Measurements from ENCODE around the gene SIX5.
"Not testable (repeated sequence)": the region's sequence is repeated elsewhere in the genome, so short reads cannot be mapped to it uniquely, and the experiment has no call there.

SIX5 gene

GRCh38 chr19:45768984-45769782 lies at the start of gene SIX5:
Gene SIX5, minus strand, starts transcription at chr19:45769252. Its CDS starts 408 bp downstream, at chr19:45768844.
- DNase-seq = peak; percentile 75

GRCh38 chr19:45817725-45818301 lies 48.8 kb upstream of the SIX5 start:
- DNase-seq = no peak

- DNase-seq = peak; percentile 70
These were observed 48.1 kb upstream of the SIX5 start for GRCh38 chr19:45817010-45817724.

DNA sequence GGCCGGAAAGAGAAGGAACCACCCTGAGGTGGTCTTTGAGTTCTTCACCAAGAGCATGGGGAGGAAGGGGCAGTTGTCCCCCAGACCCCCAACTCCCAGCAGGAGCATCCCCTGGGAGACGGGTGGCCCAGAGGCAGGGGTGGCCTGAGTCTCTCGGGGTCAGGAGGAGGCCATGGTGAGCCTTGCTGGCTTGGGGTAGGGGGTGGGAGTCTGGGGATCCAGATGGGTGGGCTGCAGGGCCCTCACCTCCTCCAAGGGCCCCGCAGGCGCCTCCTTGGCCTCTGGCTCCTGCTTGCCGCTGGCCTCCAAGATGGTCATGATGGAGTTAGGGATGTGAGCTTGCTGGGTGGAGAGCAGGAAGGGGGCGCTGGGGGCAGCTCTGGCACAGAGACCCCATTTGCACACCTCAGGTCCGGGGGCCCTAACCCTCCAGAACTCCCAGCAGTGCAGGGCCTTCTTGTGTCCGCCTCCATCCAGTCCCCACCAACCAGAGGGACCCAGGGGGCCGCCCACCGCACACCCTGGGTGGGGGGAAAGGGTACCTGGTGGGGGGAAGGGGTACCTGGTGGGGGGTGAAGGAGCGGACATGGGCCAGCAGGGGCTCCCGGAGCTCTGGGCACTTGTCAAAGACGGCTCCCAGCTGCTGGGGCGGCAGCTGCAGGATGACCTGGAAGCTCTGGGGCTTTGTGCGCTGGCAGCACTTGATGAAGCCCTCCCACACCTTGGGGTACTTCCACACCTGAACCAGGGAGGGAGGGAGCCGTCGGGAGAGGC lies 47.4 kb upstream of the SIX5 start:
- DNase-seq = no peak

DNA sequence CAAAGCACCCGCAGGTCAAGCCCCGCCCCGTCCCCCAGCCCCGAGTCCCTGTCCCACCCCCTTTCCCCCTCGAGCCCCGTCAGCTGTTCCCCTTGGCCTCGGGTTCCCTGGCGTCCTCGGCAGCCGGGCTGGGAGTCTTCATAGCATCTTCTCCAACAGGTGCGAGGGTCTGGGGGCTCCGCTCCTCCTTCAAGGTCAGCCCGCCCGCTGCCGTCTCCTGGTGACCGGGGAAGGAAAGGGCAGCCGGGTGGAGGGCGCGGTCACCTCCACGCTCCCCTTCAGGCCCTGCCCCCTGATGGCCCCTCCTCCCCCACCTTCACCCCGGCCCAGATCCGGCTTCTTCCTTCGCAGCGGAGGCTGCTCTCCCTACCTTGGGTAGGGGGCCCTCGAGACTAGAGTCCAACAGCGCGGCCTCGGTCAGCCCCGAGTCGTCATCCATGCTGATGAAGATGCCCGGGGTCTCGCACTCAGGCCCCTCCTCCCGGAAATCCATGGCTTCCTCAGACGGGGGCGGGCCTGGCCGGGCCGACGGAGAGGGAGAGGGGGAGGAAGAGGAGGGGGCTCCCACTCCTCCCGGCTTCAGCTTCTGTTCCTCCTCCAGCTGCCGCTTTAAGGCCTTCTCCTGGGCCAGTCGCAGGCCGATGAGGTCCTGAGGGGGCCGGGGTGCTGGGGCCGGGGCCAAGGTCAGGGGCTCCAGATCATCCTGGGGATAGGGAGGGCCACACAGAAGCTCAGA lies 46.6 kb upstream of the SIX5 start:
- DNase-seq = no peak

- no peak for DNase-seq
These were observed 45.9 kb upstream of the SIX5 start, which contains the start of gene RSPH6A for GRCh38 chr19:45814851-45815480. Gene RSPH6A, minus strand, starts transcription at chr19:45815308. Its CDS starts 132 bp downstream, at chr19:45815176.

GRCh38 chr19:45814166-45814780 lies 45.2 kb upstream of the SIX5 start:
- no peak for DNase-seq

GRCh38 chr19:45812297-45812696 lies 43.2 kb upstream of the SIX5 start:
- DNase-seq = no peak

DNA sequence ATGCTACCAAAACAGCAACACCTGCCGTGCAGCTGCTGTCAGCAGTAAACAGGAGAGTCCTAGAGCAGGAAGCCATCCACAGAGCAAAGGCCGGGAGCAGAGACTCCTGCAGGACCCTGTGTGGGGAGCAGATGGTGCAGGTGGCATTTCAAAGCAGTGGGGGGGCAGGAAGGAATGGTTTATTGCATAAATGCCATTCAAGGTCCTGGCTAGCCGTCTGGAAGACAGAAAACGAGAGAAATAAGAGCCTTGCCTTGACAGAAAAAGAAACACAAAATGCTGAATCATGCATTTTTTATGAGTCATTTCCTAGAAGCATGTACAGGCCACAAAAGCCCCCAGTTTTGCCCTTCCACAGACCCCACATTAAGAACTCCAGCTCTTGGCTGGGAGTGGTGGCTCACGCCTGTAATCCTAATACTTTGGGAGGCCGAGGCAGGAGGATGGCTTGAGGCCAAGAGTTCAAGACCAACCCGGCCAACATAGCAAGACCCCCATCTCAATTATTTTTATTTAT lies 40.6 kb upstream of the SIX5 start:
- DNase-seq = no peak

DNA sequence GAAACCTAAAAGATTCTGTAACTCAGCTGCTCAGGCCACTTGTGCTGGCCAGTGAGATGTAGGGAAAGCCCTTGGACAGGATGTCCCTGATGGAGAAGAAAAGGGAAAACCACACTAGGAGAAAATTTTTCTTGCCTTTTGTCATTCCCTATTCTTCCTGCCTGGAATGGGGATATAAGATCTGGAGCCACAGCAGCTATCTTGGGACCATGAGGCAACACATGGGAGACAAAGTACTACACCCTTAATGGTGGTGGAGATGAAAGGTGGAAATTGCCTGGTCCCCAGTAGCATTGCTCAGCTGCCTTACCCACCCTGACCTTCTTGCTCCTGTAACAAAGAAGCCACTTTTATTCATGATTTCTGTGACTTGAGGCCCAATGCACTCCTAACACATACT lies 36.7 kb upstream of the SIX5 start:
- DNase-seq = no peak

DNA sequence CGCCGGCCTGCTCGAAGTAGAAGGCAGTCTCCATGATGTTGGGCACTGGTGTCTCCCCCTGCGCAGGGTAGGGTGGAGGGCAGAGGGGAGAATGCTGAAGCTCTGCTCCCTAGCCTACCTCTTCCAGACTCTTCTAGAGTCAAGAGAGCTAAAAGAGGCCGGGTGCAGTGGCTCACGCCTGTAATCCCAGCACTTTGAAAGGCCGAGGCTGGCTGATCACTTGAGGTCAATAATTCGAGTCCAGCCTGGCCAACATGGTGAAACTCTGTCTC lies 35.8 kb upstream of the SIX5 start:
- DNase-seq = no peak

DNA sequence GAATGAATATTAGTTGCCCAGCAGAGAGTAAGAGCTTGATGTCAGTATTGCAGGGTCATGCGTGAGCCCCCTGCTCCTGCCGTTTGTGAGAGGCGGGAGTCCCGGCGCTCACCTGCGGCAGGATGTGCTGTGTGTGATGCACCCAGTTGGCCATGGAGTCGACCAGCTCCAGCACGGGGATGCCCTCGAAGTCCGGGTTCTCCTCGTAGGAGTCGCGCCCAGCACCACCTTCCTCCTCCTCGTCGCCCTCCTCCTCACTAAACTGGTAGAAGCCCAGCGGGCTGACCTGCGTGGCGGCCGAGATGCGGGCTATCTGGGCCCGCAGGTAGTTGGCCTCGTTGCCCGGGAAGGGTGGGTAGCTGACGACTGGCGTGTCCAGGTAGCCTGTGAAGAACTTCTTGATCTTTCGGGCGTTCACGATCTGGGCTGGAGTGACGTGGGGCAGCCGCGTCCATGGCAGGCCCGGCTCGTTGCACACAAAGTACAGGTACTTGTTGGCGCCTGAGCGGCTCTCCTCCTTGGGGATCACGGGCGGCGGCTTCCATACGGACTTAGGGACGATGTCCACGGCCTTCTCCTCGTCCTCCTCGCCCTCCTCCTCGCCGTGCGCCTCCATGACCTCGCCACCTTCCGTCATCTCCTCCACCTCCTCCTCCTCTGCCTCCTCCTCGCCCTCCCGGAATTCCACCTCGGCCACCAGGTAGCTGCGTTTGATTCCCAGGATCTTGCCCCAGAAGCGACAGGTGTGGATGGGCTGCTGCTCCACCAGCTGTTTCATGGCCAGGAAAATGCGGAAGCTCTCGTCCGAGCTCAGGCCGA lies 35.3 kb upstream of the SIX5 start:
- no peak for DNase-seq

DNA sequence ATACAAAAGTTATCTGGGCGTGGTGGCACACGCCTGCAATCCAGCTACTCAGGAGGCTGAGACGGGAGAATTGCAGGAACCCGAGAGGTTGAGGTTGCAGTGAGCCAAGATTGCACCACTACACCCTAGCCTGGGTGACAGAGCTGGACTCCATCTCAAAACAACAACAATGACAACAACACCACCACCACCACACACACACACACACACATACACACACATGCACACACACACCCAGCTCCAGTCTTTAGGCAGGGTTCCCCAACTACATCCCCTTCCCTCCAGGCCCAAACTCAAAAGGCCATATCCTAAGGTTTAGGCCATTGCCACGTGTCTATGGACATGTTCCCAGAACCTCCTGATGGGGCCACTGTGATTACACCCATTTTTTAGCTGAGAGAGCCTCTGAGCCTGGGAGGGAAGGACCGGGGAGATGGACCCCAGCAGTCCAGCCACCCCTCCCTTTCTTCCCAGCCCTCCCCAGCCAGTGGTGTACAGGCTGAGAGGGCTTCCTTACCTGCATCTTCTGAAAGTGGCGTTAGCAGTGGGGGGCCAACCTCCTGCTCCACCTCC lies 32.6 kb upstream of the SIX5 start:
- no peak for DNase-seq

- no peak for DNase-seq
These were observed 31.1 kb upstream of the SIX5 start for GRCh38 chr19:45800070-45800553.

GRCh38 chr19:45799541-45799940 lies 30.5 kb upstream of the SIX5 start:
- not testable (repeated sequence) for DNase-seq

DNA sequence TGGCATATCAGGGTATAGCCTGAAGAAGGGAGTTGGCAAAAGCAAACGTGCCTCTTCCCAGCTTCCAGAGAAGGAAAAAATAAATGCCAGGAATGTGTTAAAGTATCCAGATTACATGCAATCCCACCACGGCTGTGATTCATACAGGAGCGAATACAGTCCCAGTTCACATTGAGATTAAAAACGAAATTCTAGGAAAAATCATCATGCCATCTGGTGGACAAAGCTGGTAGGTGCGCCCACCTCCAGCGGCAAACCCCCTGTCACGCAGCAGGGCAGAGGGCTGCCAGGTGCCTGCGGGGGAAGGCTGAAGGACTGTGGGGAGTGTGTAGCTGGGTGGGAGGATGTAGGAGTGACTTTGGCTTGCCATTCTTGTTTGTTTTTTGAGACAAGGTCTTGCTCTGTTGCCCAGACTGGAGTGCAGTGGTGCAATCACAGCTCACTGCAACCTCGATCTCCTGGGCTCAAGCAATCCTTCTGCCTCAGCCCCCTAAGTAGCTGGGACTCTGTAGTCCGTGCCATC lies 30.0 kb upstream of the SIX5 start:
- no peak for DNase-seq

- no peak for DNase-seq
These were observed 25.6 kb upstream of the SIX5 start for GRCh38 chr19:45794627-45795026.

- no peak for DNase-seq
These were observed 24.8 kb upstream of the SIX5 start for GRCh38 chr19:45793876-45794275.

DNA sequence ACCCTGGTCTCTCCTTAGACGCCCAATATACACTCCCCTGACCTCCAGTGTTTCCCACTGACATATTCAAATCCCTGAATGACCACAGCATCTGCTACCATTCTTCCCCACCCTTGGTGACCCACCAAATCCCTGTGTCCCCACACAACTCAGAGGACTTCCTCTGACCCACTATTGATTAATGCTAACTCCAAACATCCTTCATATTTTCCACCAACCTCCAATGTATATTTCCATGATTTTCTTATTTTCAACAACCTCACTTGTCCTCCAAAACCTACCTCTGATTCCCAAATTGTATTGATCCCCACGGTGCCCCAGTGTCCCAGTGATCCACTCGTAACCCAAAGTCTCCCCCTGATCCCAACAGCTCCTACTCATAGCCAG lies 24.1 kb upstream of the SIX5 start:
- DNase-seq = no peak
